Bronchial epithelial cell (primary cell): ENCODE data around the gene CHRM2. TPM values are rescaled to one million over a fixed set of nuclear protein-coding genes. Genes with fewer than 3 reads are reported as not detected.
A peak's percentile ranks its signal among the peaks of the same experiment; 100 is the strongest.

ENCODE experiments used
- DNase-seq: peaks from one replicate; pipeline ENCODE4 v3.0.0-alpha.2; 2010; ENCODE audit warnings: low read depth
- FAIRE-seq: peaks from 2 replicates; lab custom pipeline; 2011; peaks lifted over from hg19 to GRCh38; lab: Jason Lieb, UNC
- H3K27me3 ChIP-seq: 2 replicates; pipeline ENCODE4 v1.5.1; 2011; ENCODE audit warnings: low read length; ENCODE audit not compliant: control insufficient read depth, insufficient read depth
- H3K36me3 ChIP-seq: 2 replicates; pipeline ENCODE4 v1.5.1; 2011; ENCODE audit warnings: low read length; ENCODE audit not compliant: control insufficient read depth, insufficient read depth
- H3K4me3 ChIP-seq: 2 replicates; pipeline ENCODE4 v1.5.1; 2011; ENCODE audit warnings: mild to moderate bottlenecking, low read depth, low read length, control low read depth
- total RNA-seq: library from RNA; depleted of rRNA; stranded (reverse); fragments of >200 nt; gene quantifications from 2 replicates; pipeline ENCODE4 v1.2.1, GENCODE V29; 2014
- TF ChIP-seq, protein P1 (sequence below): IDR thresholded peaks from 2 replicates; pipeline ENCODE4 v1.5.1; 2011; ENCODE audit warnings: mild to moderate bottlenecking, moderate library complexity, low read length, control low read depth, inconsistent platforms; ENCODE audit not compliant: insufficient read depth, severe bottlenecking

The CHRM2 gene
- total RNA-seq, 1 donor from 2014 or later: 0.26 TPM

GRCh38 chr7:136971776-136972175, 103.3 kb downstream of the CHRM2 start:
- no peaks in the 10 kb centered on the region for H3K36me3 ChIP-seq
- FAIRE-seq: no peak
- no peaks in the 10 kb centered on the region for H3K27me3 ChIP-seq
- no peak overlapping the region for H3K4me3 ChIP-seq
- TF ChIP-seq, protein P1, sequence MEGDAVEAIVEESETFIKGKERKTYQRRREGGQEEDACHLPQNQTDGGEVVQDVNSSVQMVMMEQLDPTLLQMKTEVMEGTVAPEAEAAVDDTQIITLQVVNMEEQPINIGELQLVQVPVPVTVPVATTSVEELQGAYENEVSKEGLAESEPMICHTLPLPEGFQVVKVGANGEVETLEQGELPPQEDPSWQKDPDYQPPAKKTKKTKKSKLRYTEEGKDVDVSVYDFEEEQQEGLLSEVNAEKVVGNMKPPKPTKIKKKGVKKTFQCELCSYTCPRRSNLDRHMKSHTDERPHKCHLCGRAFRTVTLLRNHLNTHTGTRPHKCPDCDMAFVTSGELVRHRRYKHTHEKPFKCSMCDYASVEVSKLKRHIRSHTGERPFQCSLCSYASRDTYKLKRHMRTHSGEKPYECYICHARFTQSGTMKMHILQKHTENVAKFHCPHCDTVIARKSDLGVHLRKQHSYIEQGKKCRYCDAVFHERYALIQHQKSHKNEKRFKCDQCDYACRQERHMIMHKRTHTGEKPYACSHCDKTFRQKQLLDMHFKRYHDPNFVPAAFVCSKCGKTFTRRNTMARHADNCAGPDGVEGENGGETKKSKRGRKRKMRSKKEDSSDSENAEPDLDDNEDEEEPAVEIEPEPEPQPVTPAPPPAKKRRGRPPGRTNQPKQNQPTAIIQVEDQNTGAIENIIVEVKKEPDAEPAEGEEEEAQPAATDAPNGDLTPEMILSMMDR: no peak
- no peak for DNase-seq

DNA sequence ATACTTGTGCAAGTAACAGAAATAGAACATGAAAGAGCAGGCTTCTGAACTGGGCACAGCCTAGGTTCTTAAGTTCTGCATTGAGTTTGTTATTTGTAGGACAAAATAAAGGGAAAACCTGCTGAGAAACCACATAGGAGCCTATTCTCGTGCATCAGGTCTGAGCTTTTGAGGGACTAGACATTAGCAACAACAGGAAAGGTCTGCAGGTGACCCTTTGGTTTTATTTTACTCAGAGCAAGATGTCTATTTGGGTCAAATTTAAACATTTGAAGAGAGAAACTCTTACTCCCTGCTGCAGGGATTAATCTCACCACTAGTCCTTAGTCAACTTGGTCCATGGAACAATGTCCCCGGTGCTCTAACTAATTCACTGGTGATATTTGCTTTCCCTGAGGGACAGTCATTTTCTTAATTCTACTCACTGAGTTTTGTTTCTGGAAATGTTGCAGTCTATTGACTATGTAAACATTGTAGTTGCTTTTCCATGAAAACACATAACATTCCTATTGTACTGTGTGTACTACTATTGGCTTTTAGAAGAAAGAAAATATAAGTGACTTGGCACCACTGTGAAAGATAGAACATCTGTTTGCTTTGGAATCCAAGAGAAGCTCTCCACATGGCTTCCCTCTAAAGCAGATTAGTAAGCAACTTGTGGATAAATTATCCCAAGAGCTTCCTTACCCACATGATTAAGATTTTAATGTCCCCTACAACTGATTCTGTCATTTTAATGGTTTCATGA, 108.2 kb downstream of the CHRM2 start:
- TF ChIP-seq, protein P1: no peak

GRCh38 chr7:136993377-136993776, 124.9 kb downstream of the CHRM2 start:
- Histone ChIP-seq H3K27me3 (no peaks in the 10 kb centered on the region), H3K36me3 (no peaks in the 10 kb centered on the region), H3K4me3 (no peak overlapping the region)
- TF ChIP-seq, protein P1: no peak
- DNase-seq: no peak
- FAIRE-seq: no peak

More for the DNA sequence above, 108.2 kb downstream of the CHRM2 start:
- no peak overlapping the region for H3K4me3 ChIP-seq
- DNase-seq (no peak), FAIRE-seq (no peak)
- no peaks in the 10 kb centered on the region for H3K27me3 ChIP-seq
- no peaks in the 10 kb centered on the region for H3K36me3 ChIP-seq

GRCh38 chr7:136997735-136998134, 129.3 kb downstream of the CHRM2 start:
- DNase-seq (peak; percentile 18), FAIRE-seq (no peak)
- H3K36me3 ChIP-seq: no peaks in the 10 kb centered on the region
- H3K4me3 ChIP-seq: no peak overlapping the region
- TF ChIP-seq, protein P1: no peak
- H3K27me3 ChIP-seq: no peaks in the 10 kb centered on the region

- Histone ChIP-seq H3K4me3 (no peak overlapping the region), H3K27me3 (no peaks in the 10 kb centered on the region), H3K36me3 (no peaks in the 10 kb centered on the region)
- TF ChIP-seq, protein P1: no peak
- no peak for FAIRE-seq
- DNase-seq: no peak
Observed at GRCh38 chr7:136998495-136998894, 130.0 kb downstream of the CHRM2 start.

DNA sequence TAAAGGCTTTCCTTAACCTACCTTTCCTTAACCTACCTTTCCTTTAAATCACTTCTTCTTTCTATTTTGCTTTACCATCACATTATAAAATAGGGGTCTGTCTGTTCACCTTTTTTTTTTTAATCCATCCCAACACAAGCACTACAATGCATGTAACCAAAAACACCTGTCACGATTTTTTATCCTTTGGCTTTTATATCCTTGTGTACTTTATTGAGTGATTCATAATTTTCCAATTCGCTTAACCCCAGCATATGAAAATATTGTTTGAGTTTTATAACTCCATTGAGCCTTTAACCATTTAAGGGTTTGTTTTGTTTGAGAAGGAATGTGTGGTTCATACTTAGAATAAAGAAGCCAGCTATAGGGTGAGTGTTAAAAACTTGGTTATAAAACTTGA, 132.2 kb downstream of the CHRM2 start:
- Histone ChIP-seq H3K36me3 (no peaks in the 10 kb centered on the region), H3K27me3 (no peaks in the 10 kb centered on the region), H3K4me3 (no peak overlapping the region)
- no peak for DNase-seq
- TF ChIP-seq, protein P1: no peak
- FAIRE-seq: no peak
